Epithelial cell of prostate (primary cell): ENCODE measurements around the gene CDK17.
"Not testable (repeated sequence)": the region's sequence is repeated elsewhere in the genome, so short reads cannot be mapped to it uniquely, and the experiment has no call there.

Experiments
- DNase-seq: peaks from one replicate; pipeline ENCODE4 v3.0.0-alpha.2; 2011; ENCODE audit warnings: low read depth, low spot score
- H3K27ac ChIP-seq: fragments of 450-650 bp; 2 replicates; pipeline ENCODE4 v1.5.1; 2017; ENCODE audit warnings: mild to moderate bottlenecking

The CDK17 gene

GRCh38 chr12:96419576-96420276 lies 19.5 kb upstream of the CDK17 start:
- DNase-seq, result no peak
- H3K27ac ChIP-seq, result peak overlapping the region; percentile 0

- DNase-seq, result not testable (repeated sequence)
- H3K27ac ChIP-seq, result peak overlapping the region; percentile 97
Measured at GRCh38 chr12:96417688-96418087, 17.4 kb upstream of the CDK17 start.

GRCh38 chr12:96416033-96416799 lies 16.0 kb upstream of the CDK17 start:
- peak overlapping the region; percentile 97 for H3K27ac ChIP-seq
- DNase-seq, result peak; percentile 89

GRCh38 chr12:96414637-96415036 lies 14.4 kb upstream of the CDK17 start:
- H3K27ac ChIP-seq, result peak overlapping the region; percentile 97
- no peak for DNase-seq

- H3K27ac ChIP-seq, result no peak overlapping the region
- DNase-seq, result no peak
Measured at GRCh38 chr12:96412431-96412830, 12.2 kb upstream of the CDK17 start.

GRCh38 chr12:96409731-96410130 lies 9.5 kb upstream of the CDK17 start:
- no peak for DNase-seq
- H3K27ac ChIP-seq, result no peak overlapping the region

GRCh38 chr12:96408993-96409392 lies 8.8 kb upstream of the CDK17 start:
- no peak for DNase-seq
- no peak overlapping the region for H3K27ac ChIP-seq

GRCh38 chr12:96407429-96408097 lies 7.3 kb upstream of the CDK17 start:
- H3K27ac ChIP-seq, DNase-seq: not testable (repeated sequence)

- no peak overlapping the region for H3K27ac ChIP-seq
- no peak for DNase-seq
Measured at GRCh38 chr12:96404696-96405095, 4.5 kb upstream of the CDK17 start.

- H3K27ac ChIP-seq, result no peak overlapping the region
- DNase-seq, result no peak
Measured at GRCh38 chr12:96403870-96404269, 3.6 kb upstream of the CDK17 start.

- DNase-seq, result not testable (repeated sequence)
- peak overlapping the region; percentile 97 for H3K27ac ChIP-seq
Measured at GRCh38 chr12:96402522-96402921, 2.3 kb upstream of the CDK17 start.

GRCh38 chr12:96402061-96402460 lies 1.8 kb upstream of the CDK17 start:
- DNase-seq, result no peak
- H3K27ac ChIP-seq, result peak overlapping the region; percentile 97

GRCh38 chr12:96401076-96401871 lies 1.0 kb upstream of the CDK17 start:
- H3K27ac ChIP-seq, result peak overlapping the region; percentile 97
- DNase-seq, result no peak

- H3K27ac ChIP-seq, result peak overlapping the region; percentile 97
- DNase-seq, result no peak
Measured at GRCh38 chr12:96400631-96401075, 414 bp upstream of the CDK17 start.

- H3K27ac ChIP-seq, result peak overlapping the region; percentile 97
- no peak for DNase-seq
Measured at GRCh38 chr12:96399120-96399918, 920 bp downstream of the CDK17 start.

GRCh38 chr12:96398424-96399119 lies 1.7 kb downstream of the CDK17 start:
- DNase-seq, result no peak
- H3K27ac ChIP-seq, result peak overlapping the region; percentile 97

- H3K27ac ChIP-seq, result peak overlapping the region; percentile 97
- no peak for DNase-seq
Measured at GRCh38 chr12:96397756-96398423, 2.3 kb downstream of the CDK17 start.

- DNase-seq, result no peak
- no peak overlapping the region for H3K27ac ChIP-seq
Measured at GRCh38 chr12:96396914-96397313, 3.3 kb downstream of the CDK17 start.
